GM12873 (cell line): Measurements from ENCODE around the gene KLHDC9.

Experiments
- CTCF ChIP-seq: IDR thresholded peaks from 2 replicates; pipeline ENCODE4 v1.5.1; 2012; ENCODE audit warnings: low read depth, mild to moderate bottlenecking, moderate library complexity, low read length, control low read depth; ENCODE audit not compliant: insufficient read depth; ENCODE audit errors: missing control alignments

Gene KLHDC9

GRCh38 chr1:161080441-161081405 is 17.4 kb upstream of the KLHDC9 start:
- no peak for TF ChIP-seq CTCF

- no peak for TF ChIP-seq CTCF
These were observed 16.6 kb upstream of the KLHDC9 start for GRCh38 chr1:161081519-161081918.

GRCh38 chr1:161082483-161082882 is 15.7 kb upstream of the KLHDC9 start:
- TF ChIP-seq CTCF: no peak

- no peak for TF ChIP-seq CTCF
These were observed 15.0 kb upstream of the KLHDC9 start for GRCh38 chr1:161082996-161083747.

- no peak for TF ChIP-seq CTCF
These were observed 14.2 kb upstream of the KLHDC9 start for GRCh38 chr1:161083748-161084596.

- TF ChIP-seq CTCF: no peak
These were observed 13.6 kb upstream of the KLHDC9 start for GRCh38 chr1:161084597-161084988.
